Transverse colon (tissue), 4 donors: Measurements from ENCODE around the gene SLC22A23. TPM values are rescaled to one million over a fixed set of nuclear protein-coding genes. Genes with fewer than 3 reads are reported as not detected.
A peak's percentile ranks its signal among the peaks of the same experiment; 100 is the strongest.

Experiments
- DNase-seq: peaks from one replicate; pipeline ENCODE4 v3.0.0-alpha.2; 2019
- H3K27ac ChIP-seq, 4 donors: fragments of 200-600 bp; sonication (generic); 2 replicates each; pipeline ENCODE4 v1.5.1; 2016 to 2018; ENCODE audit warnings: inconsistent platforms in 4 of 4
- H3K27me3 ChIP-seq: fragments of 200-600 bp; sonication (generic); 2 replicates; pipeline ENCODE4 v1.5.1; 2017; ENCODE audit warnings: inconsistent platforms
- H3K36me3 ChIP-seq, 4 donors: fragments of 200-600 bp; sonication (generic); 2 replicates each; pipeline ENCODE4 v1.5.1; 2017 to 2019; ENCODE audit warnings: inconsistent platforms in 4 of 4
- H3K4me1 ChIP-seq, 4 donors: fragments of 200-600 bp; sonication (generic); 2 replicates each; pipeline ENCODE4 v1.5.1; 2017 to 2020; ENCODE audit warnings: inconsistent platforms in 4 of 4
- H3K4me3 ChIP-seq, 4 donors: fragments of 200-600 bp; sonication (generic); 1 replicate in 1 of 4; 2 replicates in 3 of 4; pipeline versions ENCODE4 v1.5.1 to v1.6.1; 2017 to 2019; ENCODE audit warnings: inconsistent platforms in 4 of 4
- H3K9me3 ChIP-seq, 2 donors: fragments of 200-600 bp; sonication (generic); 2 replicates each; pipeline ENCODE4 v1.5.1; 2017 to 2019; ENCODE audit warnings: inconsistent platforms in 2 of 2
- CTCF ChIP-seq, 5 experiments: fragments of 200-600 bp in 3 of 5; fragments of 450-650 bp in 2 of 5; sonication (generic) in 3 of 5; IDR thresholded peaks; 1 replicate in 2 of 5; 2 replicates in 3 of 5; pipeline ENCODE4 v1.5.1; 2016 to 2017; ENCODE audit warnings: antibody characterized with exemption in 5 of 5, inconsistent platforms in 3 of 5, mild to moderate bottlenecking in 2 of 5, moderate library complexity in 1 of 5
- EP300 ChIP-seq: sonication (generic); formaldehyde crosslinking; IDR thresholded peaks from one replicate; pipeline ENCODE4 v1.6.1; 2017; ENCODE audit warnings: antibody characterized with exemption, low read depth
- POLR2A ChIP-seq: fragments of 450-650 bp; IDR thresholded peaks from one replicate; pipeline ENCODE4 v1.6.1; 2016; ENCODE audit warnings: antibody characterized with exemption, mild to moderate bottlenecking, moderate library complexity
- POLR2AphosphoS5 ChIP-seq, 3 donors: sonication (generic); formaldehyde crosslinking; IDR thresholded peaks; one replicate each; pipeline ENCODE4 v1.6.1; 2016; ENCODE audit warnings: antibody characterized with exemption in 3 of 3
- WGBS, 2 donors: methylation state at CpG; one replicate each; pipeline ENCODE4 v1.1.5; 2018; ENCODE audit warnings: low coverage in 1 of 2; 5-methylcytosine and 5-hydroxymethylcytosine counted together
- in situ Hi-C, 4 donors: fragments of 200-750 bp; cut with MboI; loops; one replicate each; pipeline versions ENCODE4 v1.15.0 to v1.15.1; 2017; ENCODE audit warnings: low sequenced_read_pairs in 3 of 4, low pct_ligation_motif_present in 1 of 4, low pct_unique_long_range_greater_than_20kb in 1 of 4
- intact Hi-C: fragments of 100-400 bp; cut with DNase I; formaldehyde crosslinking; loops from one replicate; pipeline ENCODE4 v1.15.1; 2023; ENCODE audit warnings: low total_unique reads
- total RNA-seq, 4 donors: library from RNA; depleted of rRNA; stranded (reverse); fragments of >200 nt; gene quantifications; one replicate each; pipeline ENCODE4 v1.1.0, GENCODE V29; 2016

The SLC22A23 gene
- total RNA-seq, 4 donors from 2014 or later: 96.1 to 161 (median 117) TPM

- peaks cover 4 to 23% (median 15%) of the 10 kb centered on the region in 4 donors for H3K4me1 ChIP-seq
- no peaks in the 10 kb centered on the region for H3K27me3 ChIP-seq
- no peak for TF ChIP-seq EP300
- TF ChIP-seq CTCF (IDR thresholded peaks at IDR 0.05): no peak
- no peak for TF ChIP-seq POLR2A
- TF ChIP-seq POLR2AphosphoS5 (IDR thresholded peaks at IDR 0.05): no peak
- no peak overlapping the region for H3K4me3 ChIP-seq
- intact Hi-C loops: no loop called here
- DNase-seq: no peak
- no peaks in the 10 kb centered on the region for H3K36me3 ChIP-seq
- WGBS, 2 donors: 81 to 85% methylated on average over 7 to 8 of the region's 8 CpGs
- in situ Hi-C loops: no loop called here
- no peak overlapping the region for H3K27ac ChIP-seq
- H3K9me3 ChIP-seq: no peaks in the 10 kb centered on the region
Observed at GRCh38 chr6:3442431-3443220, 14.2 kb downstream of the SLC22A23 start.

- in situ Hi-C loops: no loop called here
- intact Hi-C loops: no loop called here
- Histone ChIP-seq H3K4me1 (peaks cover 4 to 23% (median 13%) of the 10 kb centered on the region in 4 donors), H3K36me3 (no peaks in the 10 kb centered on the region), H3K27ac (no peak overlapping the region), H3K4me3 (no peak overlapping the region), H3K27me3 (no peaks in the 10 kb centered on the region), H3K9me3 (no peaks in the 10 kb centered on the region)
- 88% methylated on average over 5 of the region's 5 CpGs; no CpG with 5 or more reads in 1 of the 2 donors for WGBS, 2 donors
- TF ChIP-seq EP300 (no peak), POLR2AphosphoS5 (IDR thresholded peaks at IDR 0.05) (no peak), POLR2A (no peak), CTCF (IDR thresholded peaks at IDR 0.05) (no peak)
- DNase-seq: no peak
Observed at GRCh38 chr6:3440911-3441310, 15.9 kb downstream of the SLC22A23 start.

- intact Hi-C loops: no loop called here
- no peak overlapping the region for H3K4me3 ChIP-seq
- no peaks in the 10 kb centered on the region for H3K9me3 ChIP-seq
- no peak for TF ChIP-seq POLR2A
- no peak for TF ChIP-seq CTCF (IDR thresholded peaks at IDR 0.05)
- TF ChIP-seq EP300: no peak
- no peak for TF ChIP-seq POLR2AphosphoS5 (IDR thresholded peaks at IDR 0.05)
- DNase-seq: no peak
- H3K4me1 ChIP-seq: peaks cover 4 to 23% (median 13%) of the 10 kb centered on the region in 4 donors
- H3K27me3 ChIP-seq: no peaks in the 10 kb centered on the region
- 50 to 73% methylated on average over 2 to 4 of the region's 4 CpGs for WGBS, 2 donors
- in situ Hi-C loops: no loop called here
- no peak overlapping the region for H3K27ac ChIP-seq
- no peaks in the 10 kb centered on the region for H3K36me3 ChIP-seq
Observed at GRCh38 chr6:3439961-3440360, 16.9 kb downstream of the SLC22A23 start.

- TF ChIP-seq POLR2A (no peak), POLR2AphosphoS5 (IDR thresholded peaks at IDR 0.05) (no peak), EP300 (no peak), CTCF (IDR thresholded peaks at IDR 0.05) (no peak)
- H3K27me3 ChIP-seq: no peaks in the 10 kb centered on the region
- peak overlapping the region; percentile 22 to 52 (median 34) for H3K27ac ChIP-seq
- DNase-seq: peak; percentile 25
- H3K4me1 ChIP-seq: peaks cover 4 to 18% (median 12%) of the 10 kb centered on the region in 4 donors
- no peak overlapping the region for H3K4me3 ChIP-seq
- H3K36me3 ChIP-seq: no peaks in the 10 kb centered on the region
- no peaks in the 10 kb centered on the region for H3K9me3 ChIP-seq
- intact Hi-C loops: no loop called here
- in situ Hi-C loops: no loop called here
- 43 to 63% methylated on average over 2 to 26 of the region's 26 CpGs for WGBS, 2 donors
Observed at GRCh38 chr6:3438190-3439167, 18.4 kb downstream of the SLC22A23 start.
